ENCODE results near the gene ATP2A1.
A peak's percentile ranks its signal among the peaks of the same experiment; 100 is the strongest.
"Not testable (repeated sequence)": the region's sequence is repeated elsewhere in the genome, so short reads cannot be mapped to it uniquely, and the experiment has no call there.

Gene ATP2A1

GRCh38 chr16:28935924-28936783 lies 57.9 kb downstream of the ATP2A1 start:
- DNase-seq (ENCODE audit: low spot score): peak; percentile 83

DNA sequence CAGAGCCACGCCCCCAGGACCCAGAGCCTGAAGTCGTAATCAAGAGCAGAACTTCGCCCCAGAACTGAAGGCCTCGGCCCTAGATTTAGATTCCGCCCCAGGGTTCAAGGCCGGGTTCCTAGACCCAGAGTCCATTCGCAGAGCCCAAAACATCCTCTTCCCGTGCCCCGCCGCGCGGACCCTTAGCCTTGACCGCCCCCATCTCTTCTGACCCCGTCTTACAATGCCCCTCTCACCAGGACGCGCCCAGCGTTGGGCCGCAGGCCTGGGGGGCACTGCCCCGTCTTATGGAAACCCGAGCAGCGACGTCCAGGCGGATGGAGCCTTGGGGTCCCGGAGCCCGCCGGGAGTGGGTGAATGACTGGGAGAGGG lies 58.5 kb downstream of the ATP2A1 start:
- DNase-seq (ENCODE audit: low spot score): no peak

DNA sequence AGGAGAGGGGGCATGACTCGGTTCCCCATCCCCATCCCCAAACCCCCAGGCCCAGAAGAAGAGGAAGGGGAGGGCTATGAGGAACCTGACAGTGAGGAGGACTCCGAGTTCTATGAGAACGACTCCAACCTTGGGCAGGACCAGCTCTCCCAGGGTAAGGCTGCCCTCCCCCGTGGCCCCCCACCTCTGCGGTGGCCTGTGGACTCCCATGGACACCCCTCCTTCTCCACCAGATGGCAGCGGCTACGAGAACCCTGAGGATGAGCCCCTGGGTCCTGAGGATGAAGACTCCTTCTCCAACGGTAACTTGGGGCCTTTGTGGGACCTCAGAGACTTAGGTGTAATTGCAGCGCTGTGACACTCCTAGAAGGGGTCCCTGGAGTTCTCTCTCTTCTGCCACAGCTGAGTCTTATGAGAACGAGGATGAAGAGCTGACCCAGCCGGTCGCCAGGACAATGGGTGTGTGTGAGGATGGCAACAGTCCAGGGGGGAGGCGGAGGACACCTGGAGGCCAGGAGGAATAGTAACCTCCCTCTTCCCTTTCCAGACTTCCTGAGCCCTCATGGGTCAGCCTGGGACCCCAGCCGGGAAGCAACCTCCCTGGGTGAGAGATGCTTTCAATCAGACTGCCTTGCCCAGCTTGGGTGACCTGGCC lies 59.1 kb downstream of the ATP2A1 start:
- DNase-seq (ENCODE audit: low spot score): no peak

DNA sequence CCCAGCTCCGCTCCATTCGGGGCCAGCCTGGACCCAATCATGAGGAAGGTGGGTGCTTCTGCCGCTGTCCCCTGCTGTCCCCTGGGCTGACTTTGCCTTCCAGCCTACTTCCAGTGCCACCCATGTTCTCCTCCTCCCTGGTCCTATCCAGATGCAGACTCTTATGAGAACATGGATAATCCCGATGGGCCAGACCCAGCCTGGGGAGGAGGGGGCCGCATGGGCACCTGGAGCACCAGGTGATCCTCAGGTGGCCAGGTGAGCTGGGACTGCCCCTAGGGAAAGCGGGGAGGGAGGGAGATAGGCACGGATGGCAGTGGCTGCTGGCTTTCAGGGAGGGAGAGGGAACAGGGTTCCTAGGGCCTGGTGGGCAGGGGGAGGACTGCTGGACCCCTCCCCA lies 60.4 kb downstream of the ATP2A1 start:
- DNase-seq (ENCODE audit: low spot score): no peak

DNA sequence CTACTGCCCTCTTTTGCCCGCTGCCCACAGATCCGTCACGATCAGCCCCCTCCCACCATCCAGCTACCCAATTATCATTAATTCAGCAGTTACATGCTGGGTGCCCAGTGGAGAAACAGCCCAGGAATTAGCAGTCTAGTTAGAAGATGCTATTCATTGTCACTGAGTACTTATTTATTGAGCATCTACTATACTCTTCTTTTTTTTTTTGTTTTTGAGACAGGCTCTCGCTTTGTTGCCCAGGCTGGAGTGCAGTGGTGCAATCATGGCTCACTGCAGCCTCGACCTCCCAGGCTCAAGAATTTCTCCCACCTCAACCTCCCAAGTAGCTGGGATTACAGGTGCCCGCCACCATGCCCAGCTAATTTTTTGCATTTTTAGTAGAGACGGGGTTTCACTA lies 61.5 kb downstream of the ATP2A1 start:
- DNase-seq (ENCODE audit: low spot score): not testable (repeated sequence)

- DNase-seq (ENCODE audit: low spot score): no peak
Observed at GRCh38 chr16:28943281-28943680, 65.0 kb downstream of the ATP2A1 start.

GRCh38 chr16:28946681-28947080 lies 68.4 kb downstream of the ATP2A1 start:
- no peak for DNase-seq (ENCODE audit: low spot score)

GRCh38 chr16:28950648-28951409 lies 72.5 kb downstream of the ATP2A1 start, which contains the start of gene NFATC2IP:
NFATC2IP (plus strand) TSS chr16:28950937; CDS start chr16:28951012, 75 bp downstream.
- peak; percentile 99 for DNase-seq (ENCODE audit: low spot score)

DNA sequence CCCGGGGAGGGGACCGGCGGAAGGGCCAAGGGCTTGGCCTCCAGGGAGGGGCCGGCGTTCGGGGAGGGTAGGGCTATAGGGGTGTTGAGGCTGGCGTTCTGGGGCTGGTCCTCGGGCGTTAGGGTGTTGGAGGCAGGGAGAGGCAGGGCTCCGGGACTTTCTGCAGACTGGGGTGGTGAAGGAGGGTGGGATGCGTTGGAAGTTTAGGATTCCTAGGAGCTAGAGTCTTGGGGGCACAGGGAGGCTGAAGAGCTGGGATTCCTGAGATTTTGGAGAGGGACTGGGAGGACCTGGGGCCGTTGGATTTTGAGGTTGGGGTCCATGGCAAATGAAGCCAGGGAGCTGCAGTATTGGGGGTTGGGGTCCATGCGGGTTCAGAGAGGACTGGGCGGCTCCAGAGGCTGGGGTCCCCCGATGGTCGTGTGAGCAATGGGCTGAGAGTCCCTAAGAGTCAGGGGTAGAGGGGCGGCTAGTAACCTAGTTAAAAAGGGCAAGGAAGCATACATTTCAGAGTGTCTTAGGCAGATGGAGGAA lies 73.2 kb downstream of the ATP2A1 start:
- peak; percentile 52 for DNase-seq (ENCODE audit: low spot score)

Data from hematopoietic multipotent progenitor cell treated with erythropoietin and hydrocortisone succinate and interleukin-3 and kit ligand, for 17 days (in vitro differentiated cells).